Measurements from ENCODE around the gene CLCN2. TPM values are rescaled to one million over a fixed set of nuclear protein-coding genes. Genes with fewer than 3 reads are reported as not detected.

CLCN2 gene
- total and polyA plus RNA-seq, 2 experiments from 2014 or later = 1.2 to 1.3 TPM

GRCh38 chr3:184298759-184299487, 62.5 kb downstream of the CLCN2 start, which contains the start of gene PSMD2:
TSS of gene PSMD2 (plus strand) at chr3:184299241. CDS start at chr3:184299267, 26 bp downstream.
- WGBS, 2 experiments (ENCODE audit: low coverage in 1 of 2, low lambda C conversion rate in 2 of 2, missing lambda C conversion rate in 2 of 2) = 0 to 1% methylated on average over 53 to 69 of the region's 78 CpGs
- H3K27ac ChIP-seq = peak within 1 kb of the TSS; percentile 83
- H2AFZ ChIP-seq = peak within 1 kb of the TSS; percentile 99
- H3K9me2 ChIP-seq (ENCODE audit: insufficient read depth) = no peaks in the 10 kb centered on the region
- TF ChIP-seq EZH2 (IDR thresholded peaks at IDR 0.05; ENCODE audit: insufficient read depth, poor library complexity, severe bottlenecking) (no peak), EZH2phosphoT487 (IDR thresholded peaks at IDR 0.05; ENCODE audit: insufficient read depth, low read depth) (no peak)
- in situ Hi-C loops (cut with MboI) = no loop called here
- H3K4me2 ChIP-seq (ENCODE audit: unreplicated experiment) = peak within 1 kb of the TSS; percentile 91
- peaks cover 49% of the 10 kb centered on the region for H3K79me2 ChIP-seq (ENCODE audit: insufficient read depth)
- H3K9ac ChIP-seq = peak within 1 kb of the TSS; percentile 91
- H3K9me3 ChIP-seq (ENCODE audit: low read depth) = no peaks in the 10 kb centered on the region
- peak within 1 kb of the TSS; percentile 97 for H3K4me3 ChIP-seq
- peak; percentile 98 for DNase-seq
- H3K27me3 ChIP-seq (replicated peaks; ENCODE audit: insufficient read depth) = no peaks in the 10 kb centered on the region
- H3F3A ChIP-seq (ENCODE audit: insufficient read depth) = peaks cover 25% of the 10 kb centered on the region
- H3K4me1 ChIP-seq (ENCODE audit: insufficient read depth) = peaks cover 19% of the 10 kb centered on the region
- no peaks in the 10 kb centered on the region for H4K20me1 ChIP-seq (ENCODE audit: insufficient read depth)
- H3K36me3 ChIP-seq (ENCODE audit: low read depth) = peaks cover 35% of the 10 kb centered on the region

DNA sequence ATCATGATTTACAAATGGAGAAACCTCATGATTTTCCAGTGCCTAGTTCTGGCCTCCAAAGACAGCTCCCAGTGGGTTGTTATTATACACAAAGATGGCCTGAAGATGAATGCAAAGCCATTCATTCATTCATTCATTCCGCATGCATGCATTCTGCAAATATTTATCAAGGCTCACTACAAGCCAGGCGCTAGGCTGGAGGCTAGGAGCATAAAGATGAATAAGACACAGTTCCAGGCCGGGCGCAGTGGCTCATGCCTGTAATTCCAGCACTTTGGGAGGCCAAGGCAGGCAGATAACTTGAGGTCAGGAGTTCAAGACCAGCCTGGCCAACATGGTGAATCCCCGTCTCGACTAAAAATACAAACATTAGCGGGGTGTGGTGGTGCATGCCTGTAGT, 64.8 kb downstream of the CLCN2 start:
- 74 to 90% methylated on average over 6 to 7 of the region's 7 CpGs for WGBS, 2 experiments (ENCODE audit: low coverage in 1 of 2, low lambda C conversion rate in 2 of 2, missing lambda C conversion rate in 2 of 2)
- H3K4me2 ChIP-seq (ENCODE audit: unreplicated experiment) = no peak overlapping the region
- in situ Hi-C loops (cut with MboI) = no loop called here

More for the DNA sequence above, 64.8 kb downstream of the CLCN2 start:
- H4K20me1 ChIP-seq (ENCODE audit: insufficient read depth) = no peaks in the 10 kb centered on the region
- no peak overlapping the region for H3K27ac ChIP-seq
- peaks cover 12% of the 10 kb centered on the region for H3K36me3 ChIP-seq (ENCODE audit: low read depth)
- DNase-seq = no peak
- H3K9me2 ChIP-seq (ENCODE audit: insufficient read depth) = no peaks in the 10 kb centered on the region
- H3K79me2 ChIP-seq (ENCODE audit: insufficient read depth) = peaks cover 26% of the 10 kb centered on the region
- TF ChIP-seq EZH2phosphoT487 (IDR thresholded peaks at IDR 0.05; ENCODE audit: insufficient read depth, low read depth) = no peak
- no peak for TF ChIP-seq EZH2 (IDR thresholded peaks at IDR 0.05; ENCODE audit: insufficient read depth, poor library complexity, severe bottlenecking)
- no peaks in the 10 kb centered on the region for H3K9me3 ChIP-seq (ENCODE audit: low read depth)
- H3F3A ChIP-seq (ENCODE audit: insufficient read depth) = peaks cover 21% of the 10 kb centered on the region
- peaks cover 17% of the 10 kb centered on the region for H3K4me1 ChIP-seq (ENCODE audit: insufficient read depth)
- no peaks in the 10 kb centered on the region for H3K27me3 ChIP-seq (replicated peaks; ENCODE audit: insufficient read depth)
- no peak overlapping the region for H3K9ac ChIP-seq
- no peak overlapping the region for H3K4me3 ChIP-seq
- no peak overlapping the region for H2AFZ ChIP-seq

Small RNAs within 50 kb of the gene (small RNA-seq; reads per million reads assigned to genes)
- 81.6 reads per million, percentile 94 among the genes with 10 or more reads in this experiment for gene SNORD66 (ENCODE audit: low read depth, low replicate concordance)

Other genes starting within 250 kb of the CLCN2 start
- gene EIF2B5, start 226.2 kb downstream of the CLCN2 start, total RNA-seq (2014; rRNA removed; shearing (Covaris generic)) = 27.8 and 55.5 TPM in 2 replicates
- 28.3 and 31.2 TPM in 2 replicates for gene EIF2B5, start 226.2 kb downstream of the CLCN2 start, polyA plus RNA-seq (2016; fragmentation: Nextera tagmentation; extraction: Ambion mirVana)
- 66.9 and 76.4 TPM in 2 replicates for gene DVL3, start 206.2 kb downstream of the CLCN2 start, total RNA-seq (2014; rRNA removed; shearing (Covaris generic))
- 31.1 and 42.7 TPM in 2 replicates for gene DVL3, start 206.2 kb downstream of the CLCN2 start, polyA plus RNA-seq (2016; fragmentation: Nextera tagmentation; extraction: Ambion mirVana)
- gene AP2M1, start 186.8 kb downstream of the CLCN2 start, total RNA-seq (2014; rRNA removed; shearing (Covaris generic)) = 889 and 951 TPM in 2 replicates
- 1,073 and 1,100 TPM in 2 replicates for gene AP2M1, start 186.8 kb downstream of the CLCN2 start, polyA plus RNA-seq (2016; fragmentation: Nextera tagmentation; extraction: Ambion mirVana)
- gene ABCF3, start 175.4 kb downstream of the CLCN2 start, total RNA-seq (2014; rRNA removed; shearing (Covaris generic)) = 47.8 and 56.5 TPM in 2 replicates
- gene ABCF3, start 175.4 kb downstream of the CLCN2 start, polyA plus RNA-seq (2016; fragmentation: Nextera tagmentation; extraction: Ambion mirVana) = 58.6 and 59.1 TPM in 2 replicates
- gene VWA5B2, start 132.0 kb downstream of the CLCN2 start, total RNA-seq (2014; rRNA removed; shearing (Covaris generic)) = not detected in 2 replicates
- gene VWA5B2, start 132.0 kb downstream of the CLCN2 start, polyA plus RNA-seq (2016; fragmentation: Nextera tagmentation; extraction: Ambion mirVana) = not detected in 2 replicates
- 52.7 and 66.1 TPM in 2 replicates for gene ALG3, start 112.6 kb downstream of the CLCN2 start, total RNA-seq (2014; rRNA removed; shearing (Covaris generic))
- gene ALG3, start 112.6 kb downstream of the CLCN2 start, polyA plus RNA-seq (2016; fragmentation: Nextera tagmentation; extraction: Ambion mirVana) = 94.2 and 94.7 TPM in 2 replicates
- gene EEF1AKMT4, start 111.9 kb downstream of the CLCN2 start, total RNA-seq (2014; rRNA removed; shearing (Covaris generic)) = 4.0 and 7.2 TPM in 2 replicates
- gene EEF1AKMT4, start 111.9 kb downstream of the CLCN2 start, polyA plus RNA-seq (2016; fragmentation: Nextera tagmentation; extraction: Ambion mirVana) = 5.3 and 6.1 TPM in 2 replicates
- 0.11 TPM in 1 of 2 replicates, not detected in the other for gene CAMK2N2, start 100.1 kb downstream of the CLCN2 start, total RNA-seq (2014; rRNA removed; shearing (Covaris generic))
- gene CAMK2N2, start 100.1 kb downstream of the CLCN2 start, polyA plus RNA-seq (2016; fragmentation: Nextera tagmentation; extraction: Ambion mirVana) = 0.14 TPM in 1 of 2 replicates, not detected in the other
- gene ECE2, start 85.6 kb downstream of the CLCN2 start, total RNA-seq (2014; rRNA removed; shearing (Covaris generic)) = not detected in 2 replicates
- not detected in 2 replicates for gene ECE2, start 85.6 kb downstream of the CLCN2 start, polyA plus RNA-seq (2016; fragmentation: Nextera tagmentation; extraction: Ambion mirVana)
- 596 and 602 TPM in 2 replicates for gene PSMD2, start 62.4 kb downstream of the CLCN2 start, total RNA-seq (2014; rRNA removed; shearing (Covaris generic))
- gene PSMD2, start 62.4 kb downstream of the CLCN2 start, polyA plus RNA-seq (2016; fragmentation: Nextera tagmentation; extraction: Ambion mirVana) = 513 and 518 TPM in 2 replicates
- gene EIF4G1, start 47.0 kb downstream of the CLCN2 start, total RNA-seq (2014; rRNA removed; shearing (Covaris generic)) = 366 and 370 TPM in 2 replicates
- 183 and 184 TPM in 2 replicates for gene EIF4G1, start 47.0 kb downstream of the CLCN2 start, polyA plus RNA-seq (2016; fragmentation: Nextera tagmentation; extraction: Ambion mirVana)
- gene FAM131A, start 24.0 kb downstream of the CLCN2 start, total RNA-seq (2014; rRNA removed; shearing (Covaris generic)) = 24.5 and 44.9 TPM in 2 replicates
- 5.6 and 7.0 TPM in 2 replicates for gene FAM131A, start 24.0 kb downstream of the CLCN2 start, polyA plus RNA-seq (2016; fragmentation: Nextera tagmentation; extraction: Ambion mirVana)
- gene POLR2H, start 105 bp upstream of the CLCN2 start, total RNA-seq (2014; rRNA removed; shearing (Covaris generic)) = 73.0 and 81.2 TPM in 2 replicates
- gene POLR2H, start 105 bp upstream of the CLCN2 start, polyA plus RNA-seq (2016; fragmentation: Nextera tagmentation; extraction: Ambion mirVana) = 66.3 and 69.7 TPM in 2 replicates
- gene THPO, start 16.6 kb upstream of the CLCN2 start, total RNA-seq (2014; rRNA removed; shearing (Covaris generic)) = not detected in 2 replicates
- gene THPO, start 16.6 kb upstream of the CLCN2 start, polyA plus RNA-seq (2016; fragmentation: Nextera tagmentation; extraction: Ambion mirVana) = not detected in 2 replicates
- 0.22 and 0.25 TPM in 2 replicates for gene CHRD, start 18.4 kb upstream of the CLCN2 start, total RNA-seq (2014; rRNA removed; shearing (Covaris generic))
- 0.13 and 0.15 TPM in 2 replicates for gene CHRD, start 18.4 kb upstream of the CLCN2 start, polyA plus RNA-seq (2016; fragmentation: Nextera tagmentation; extraction: Ambion mirVana)
- gene EPHB3, start 200.2 kb upstream of the CLCN2 start, total RNA-seq (2014; rRNA removed; shearing (Covaris generic)) = 3.0 and 16.9 TPM in 2 replicates
- gene EPHB3, start 200.2 kb upstream of the CLCN2 start, polyA plus RNA-seq (2016; fragmentation: Nextera tagmentation; extraction: Ambion mirVana) = 1.6 and 1.7 TPM in 2 replicates

Measured in GM23248 (cell line).